OCI-LY1 (cell line): ENCODE data around the gene DBNL.
A peak's percentile ranks its signal among the peaks of the same experiment; 100 is the strongest.

Experiments used
- H2AFZ ChIP-seq: fragments of 200-600 bp; sonication (generic), shearing (Covaris generic); 2 replicates; pipeline ENCODE4 v1.6.0; 2014; ENCODE audit warnings: antibody characterized with exemption, mild to moderate bottlenecking, low read length
- H3F3A ChIP-seq: fragments of 200-600 bp; sonication (generic), shearing (Covaris generic); 2 replicates; pipeline ENCODE4 v1.6.0; 2014; ENCODE audit warnings: mild to moderate bottlenecking, antibody characterized with exemption, low read length, moderate library complexity; ENCODE audit not compliant: insufficient read depth
- H3K27ac ChIP-seq: fragments of 200-600 bp; sonication (generic); 2 replicates; pipeline ENCODE4 v1.5.1; 2014; ENCODE audit warnings: low read length, mixed run types, mild to moderate bottlenecking, low read depth; ENCODE audit not compliant: poor library complexity, severe bottlenecking
- H3K27me3 ChIP-seq: fragments of 200-600 bp; sonication (generic); 2 replicates; pipeline ENCODE4 v1.6.0; 2014; ENCODE audit warnings: antibody characterized with exemption, mild to moderate bottlenecking, low read length, moderate library complexity; ENCODE audit not compliant: insufficient read depth
- H3K36me3 ChIP-seq: fragments of 200-600 bp; sonication (generic); 2 replicates; pipeline ENCODE4 v1.6.1; 2014; ENCODE audit warnings: mild to moderate bottlenecking, antibody characterized with exemption, low read length, moderate library complexity, mixed read lengths; ENCODE audit not compliant: insufficient read depth
- H3K4me1 ChIP-seq: fragments of 200-600 bp; sonication (generic); 2 replicates; pipeline ENCODE4 v1.5.1; 2014; ENCODE audit warnings: mild to moderate bottlenecking, low read length, moderate library complexity; ENCODE audit not compliant: insufficient read depth, severe bottlenecking
- H3K4me2 ChIP-seq: fragments of 200-600 bp; sonication (generic), shearing (Covaris generic); 2 replicates; pipeline ENCODE4 v1.6.1; 2014; ENCODE audit warnings: low read length
- H3K4me3 ChIP-seq: fragments of 200-600 bp; sonication (generic); 2 replicates; pipeline ENCODE4 v1.5.1; 2014; ENCODE audit warnings: low read length, low read depth, mild to moderate bottlenecking, mixed read lengths; ENCODE audit not compliant: poor library complexity, severe bottlenecking
- H3K79me2 ChIP-seq: fragments of 200-600 bp; shearing (Covaris generic); 2 replicates; pipeline ENCODE4 v1.6.1; 2016; ENCODE audit warnings: mixed run types, low read length, mixed read lengths; ENCODE audit not compliant: insufficient read depth
- H3K9ac ChIP-seq: fragments of 200-600 bp; sonication (generic), shearing (Covaris generic); 2 replicates; pipeline ENCODE4 v1.6.1; 2014; ENCODE audit warnings: mild to moderate bottlenecking, low read length, mixed read lengths
- H3K9me2 ChIP-seq: fragments of 200-600 bp; sonication (generic), shearing (Covaris generic); 2 replicates; pipeline ENCODE4 v1.6.1; 2014; ENCODE audit warnings: low read depth, mild to moderate bottlenecking, low read length, mixed read lengths
- H3K9me3 ChIP-seq: fragments of 200-600 bp; shearing (Covaris generic); 2 replicates; pipeline ENCODE4 v1.6.1; 2014; ENCODE audit warnings: low read length, mixed read lengths
- H4K20me1 ChIP-seq: fragments of 200-600 bp; sonication (generic), shearing (Covaris generic); 2 replicates; pipeline ENCODE4 v1.6.0; 2016; ENCODE audit warnings: mild to moderate bottlenecking, low read length; ENCODE audit not compliant: insufficient read depth
- CTCF ChIP-seq: fragments of 200-600 bp; sonication (generic), shearing (Covaris generic); IDR thresholded peaks from 2 replicates; pipeline ENCODE4 v1.5.1; 2017; ENCODE audit warnings: mild to moderate bottlenecking, antibody characterized with exemption, low read length, moderate library complexity, mixed read lengths
- EZH2 ChIP-seq: fragments of 200-600 bp; sonication (generic), shearing (Covaris generic); IDR thresholded peaks from 2 replicates; pipeline ENCODE4 v1.8.0; 2017; ENCODE audit warnings: borderline replicate concordance, mixed run types, mild to moderate bottlenecking, antibody characterized with exemption, low read length, moderate library complexity, mixed read lengths

The DBNL gene

GRCh38 chr7:44057849-44058758 lies 13.6 kb downstream of the DBNL start:
- no peak overlapping the region for H3K4me2 ChIP-seq
- no peak overlapping the region for H3K4me3 ChIP-seq
- H3K27me3 ChIP-seq, result no peaks in the 10 kb centered on the region
- TF ChIP-seq CTCF (no peak; the same call in 1 of the 2 replicates), EZH2 (no peak)
- no peak overlapping the region for H2AFZ ChIP-seq
- no peaks in the 10 kb centered on the region for H3K9me2 ChIP-seq
- H3K36me3 ChIP-seq, result peaks cover 98% of the 10 kb centered on the region
- H4K20me1 ChIP-seq, result no peaks in the 10 kb centered on the region
- no peak overlapping the region for H3K9ac ChIP-seq
- H3K79me2 ChIP-seq, result no peaks in the 10 kb centered on the region
- H3K9me3 ChIP-seq, result no peaks in the 10 kb centered on the region
- peak overlapping the region; percentile 54 for H3K27ac ChIP-seq
- H3F3A ChIP-seq, result no peaks in the 10 kb centered on the region
- peaks cover 12% of the 10 kb centered on the region for H3K4me1 ChIP-seq

GRCh38 chr7:44058759-44059218 lies 14.3 kb downstream of the DBNL start:
- H3K27me3 ChIP-seq, result no peaks in the 10 kb centered on the region

More at GRCh38 chr7:44058759-44059218, 14.3 kb downstream of the DBNL start:
- Histone ChIP-seq H4K20me1 (no peaks in the 10 kb centered on the region), H3K4me2 (no peak overlapping the region), H3K9ac (no peak overlapping the region), H3F3A (no peaks in the 10 kb centered on the region), H3K79me2 (no peaks in the 10 kb centered on the region), H3K36me3 (peaks cover 92% of the 10 kb centered on the region), H3K9me3 (no peaks in the 10 kb centered on the region), H2AFZ (no peak overlapping the region), H3K9me2 (no peaks in the 10 kb centered on the region), H3K27ac (peak overlapping the region; percentile 54), H3K4me1 (peaks cover 12% of the 10 kb centered on the region), H3K4me3 (no peak overlapping the region)
- TF ChIP-seq EZH2, result no peak
- no peak for TF ChIP-seq CTCF
